ENCODE data around the gene FNBP1L.
"Not testable (repeated sequence)": the region's sequence is repeated elsewhere in the genome, so short reads cannot be mapped to it uniquely, and the experiment has no call there.

The FNBP1L gene

GRCh38 chr1:93575621-93576284, 127.8 kb downstream of the FNBP1L start:
- peak; percentile 41 for DNase-seq

- peak; percentile 73 for DNase-seq
Observed at GRCh38 chr1:93576346-93576745, 128.4 kb downstream of the FNBP1L start.

- DNase-seq: no peak
Observed at GRCh38 chr1:93576746-93577145, 128.8 kb downstream of the FNBP1L start.

- no peak for DNase-seq
Observed at GRCh38 chr1:93577536-93578432, 129.9 kb downstream of the FNBP1L start.

- no peak for DNase-seq
Observed at GRCh38 chr1:93578433-93578830, 130.5 kb downstream of the FNBP1L start.

GRCh38 chr1:93578911-93579825, 131.2 kb downstream of the FNBP1L start:
- no peak for DNase-seq

GRCh38 chr1:93579891-93580290, 132.0 kb downstream of the FNBP1L start:
- DNase-seq: peak; percentile 63

- no peak for DNase-seq
Observed at GRCh38 chr1:93581917-93582850, 134.3 kb downstream of the FNBP1L start.

- DNase-seq: peak; percentile 77
Observed at GRCh38 chr1:93584261-93585003, 136.5 kb downstream of the FNBP1L start.

- DNase-seq: no peak
Observed at GRCh38 chr1:93585059-93585966, 137.4 kb downstream of the FNBP1L start.

GRCh38 chr1:93587354-93587753, 139.4 kb downstream of the FNBP1L start:
- no peak for DNase-seq

GRCh38 chr1:93588206-93588605, 140.3 kb downstream of the FNBP1L start:
- no peak for DNase-seq

- no peak for DNase-seq
Observed at GRCh38 chr1:93588955-93589354, 141.0 kb downstream of the FNBP1L start.

- not testable (repeated sequence) for DNase-seq
Observed at GRCh38 chr1:93591291-93591675, 143.4 kb downstream of the FNBP1L start.

GRCh38 chr1:93591676-93592550, 144.0 kb downstream of the FNBP1L start:
- no peak for DNase-seq

GRCh38 chr1:93592551-93592949, 144.6 kb downstream of the FNBP1L start:
- no peak for DNase-seq

- no peak for DNase-seq
Observed at GRCh38 chr1:93593854-93594602, 146.1 kb downstream of the FNBP1L start.

GRCh38 chr1:93594603-93594880, 146.6 kb downstream of the FNBP1L start:
- no peak for DNase-seq

- DNase-seq: peak; percentile 59
Observed at GRCh38 chr1:93595266-93595665, 147.3 kb downstream of the FNBP1L start.
